PFSK-1 (cell line): ENCODE results near the gene OPN1SW.

Experiments used
- FOXP2 ChIP-seq: optimal IDR thresholded peaks from 2 replicates; pipeline ENCODE3; 2011; ENCODE audit warnings: borderline replicate concordance, control low read depth, inconsistent platforms; ENCODE audit not compliant: insufficient read depth; ENCODE audit errors: extremely low read length, extremely low read depth
- POLR2AphosphoS5 ChIP-seq: IDR thresholded peaks from 2 replicates; pipeline ENCODE4 v1.6.1; 2012; ENCODE audit warnings: low read depth, mild to moderate bottlenecking, control low read depth, low read length, moderate library complexity
- SIN3A ChIP-seq: IDR thresholded peaks from 2 replicates; pipeline ENCODE4 v1.6.1; 2012; ENCODE audit warnings: mild to moderate bottlenecking, low read length, moderate library complexity, borderline replicate concordance; ENCODE audit not compliant: insufficient read depth
- TAF1 ChIP-seq: IDR thresholded peaks from 2 replicates; pipeline ENCODE4 v1.6.1; 2012; ENCODE audit warnings: low read length, control low read depth, borderline replicate concordance; ENCODE audit not compliant: insufficient read depth
- TF ChIP-seq, protein P1 (sequence below), 2 experiments: IDR thresholded peaks; 2 replicates each; pipeline versions ENCODE4 v1.6.1 to v1.8.0; 2011 to 2012; ENCODE audit warnings: low read depth in 2 of 2, low read length in 2 of 2, control low read depth in 1 of 2, inconsistent platforms in 1 of 2, mild to moderate bottlenecking in 1 of 2, moderate library complexity in 1 of 2; ENCODE audit not compliant: insufficient read depth in 1 of 2

Gene OPN1SW

DNA sequence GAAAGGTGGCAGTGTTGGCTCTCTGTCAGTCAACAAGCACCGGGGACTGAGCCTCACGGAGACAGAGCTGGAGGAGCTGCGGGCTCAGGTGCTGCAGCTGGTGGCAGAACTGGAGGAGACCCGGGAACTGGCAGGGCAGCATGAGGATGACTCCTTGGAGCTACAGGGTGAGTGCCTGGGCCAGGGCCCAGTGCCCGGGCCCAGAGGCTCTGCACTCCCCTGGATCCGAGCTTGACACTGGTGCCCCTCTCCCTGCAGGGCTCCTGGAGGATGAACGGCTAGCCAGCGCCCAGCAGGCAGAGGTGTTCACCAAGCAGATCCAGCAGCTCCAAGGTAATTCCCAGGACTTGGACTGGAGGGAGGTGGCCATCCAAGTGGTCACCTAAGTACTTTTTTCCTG, 18.8 kb upstream of the OPN1SW start:
- TF ChIP-seq, protein P1, sequence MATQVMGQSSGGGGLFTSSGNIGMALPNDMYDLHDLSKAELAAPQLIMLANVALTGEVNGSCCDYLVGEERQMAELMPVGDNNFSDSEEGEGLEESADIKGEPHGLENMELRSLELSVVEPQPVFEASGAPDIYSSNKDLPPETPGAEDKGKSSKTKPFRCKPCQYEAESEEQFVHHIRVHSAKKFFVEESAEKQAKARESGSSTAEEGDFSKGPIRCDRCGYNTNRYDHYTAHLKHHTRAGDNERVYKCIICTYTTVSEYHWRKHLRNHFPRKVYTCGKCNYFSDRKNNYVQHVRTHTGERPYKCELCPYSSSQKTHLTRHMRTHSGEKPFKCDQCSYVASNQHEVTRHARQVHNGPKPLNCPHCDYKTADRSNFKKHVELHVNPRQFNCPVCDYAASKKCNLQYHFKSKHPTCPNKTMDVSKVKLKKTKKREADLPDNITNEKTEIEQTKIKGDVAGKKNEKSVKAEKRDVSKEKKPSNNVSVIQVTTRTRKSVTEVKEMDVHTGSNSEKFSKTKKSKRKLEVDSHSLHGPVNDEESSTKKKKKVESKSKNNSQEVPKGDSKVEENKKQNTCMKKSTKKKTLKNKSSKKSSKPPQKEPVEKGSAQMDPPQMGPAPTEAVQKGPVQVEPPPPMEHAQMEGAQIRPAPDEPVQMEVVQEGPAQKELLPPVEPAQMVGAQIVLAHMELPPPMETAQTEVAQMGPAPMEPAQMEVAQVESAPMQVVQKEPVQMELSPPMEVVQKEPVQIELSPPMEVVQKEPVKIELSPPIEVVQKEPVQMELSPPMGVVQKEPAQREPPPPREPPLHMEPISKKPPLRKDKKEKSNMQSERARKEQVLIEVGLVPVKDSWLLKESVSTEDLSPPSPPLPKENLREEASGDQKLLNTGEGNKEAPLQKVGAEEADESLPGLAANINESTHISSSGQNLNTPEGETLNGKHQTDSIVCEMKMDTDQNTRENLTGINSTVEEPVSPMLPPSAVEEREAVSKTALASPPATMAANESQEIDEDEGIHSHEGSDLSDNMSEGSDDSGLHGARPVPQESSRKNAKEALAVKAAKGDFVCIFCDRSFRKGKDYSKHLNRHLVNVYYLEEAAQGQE (IDR thresholded peaks at IDR 0.05; ENCODE audit: insufficient read depth in 1 of 2, low read depth in 2 of 2, low read length in 2 of 2): no peak
- TF ChIP-seq FOXP2: no peak

DNA sequence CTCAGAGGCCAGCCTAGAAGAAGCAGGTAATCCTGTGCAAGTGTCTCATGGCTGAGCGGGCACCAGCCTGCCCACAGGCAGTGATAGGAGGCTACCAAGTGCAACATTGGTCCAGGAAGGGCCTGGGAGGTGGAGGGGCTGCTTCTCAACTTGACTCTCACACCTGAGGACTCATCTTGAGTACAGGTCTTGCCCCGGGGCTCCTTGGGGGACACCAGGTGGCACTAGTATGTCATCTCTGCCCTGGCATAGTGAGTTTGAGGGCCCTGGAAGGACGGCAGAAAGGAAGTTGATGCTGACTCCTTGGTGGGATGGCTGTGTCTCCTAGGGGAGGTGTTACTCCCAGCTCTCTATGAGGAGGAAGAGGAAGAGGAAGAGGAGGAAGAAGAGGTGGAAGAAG, 18.4 kb upstream of the OPN1SW start:
- TF ChIP-seq, protein P1 (IDR thresholded peaks at IDR 0.05; ENCODE audit: insufficient read depth in 1 of 2, low read depth in 2 of 2, low read length in 2 of 2): no peak
- TF ChIP-seq FOXP2 (no peak), POLR2AphosphoS5 (no peak), TAF1 (no peak)

DNA sequence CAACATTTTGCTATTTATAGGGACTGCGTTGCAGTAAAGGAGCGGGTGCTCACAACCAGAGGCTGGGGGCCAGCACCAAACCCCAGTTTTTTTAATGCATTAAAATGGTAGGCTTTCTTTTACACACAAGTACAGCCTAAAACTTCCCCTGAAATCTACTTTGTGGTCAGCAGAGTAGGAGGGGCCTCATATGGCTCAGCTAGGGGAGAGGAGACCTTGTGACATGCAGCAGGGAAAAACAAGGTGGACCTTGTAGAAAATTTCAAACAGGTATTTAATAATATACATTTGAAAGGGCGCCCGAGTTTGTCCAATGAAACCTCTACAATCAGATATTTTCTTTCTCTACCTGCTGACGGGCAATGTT, 17.6 kb upstream of the OPN1SW start:
- no peak for TF ChIP-seq TAF1
- TF ChIP-seq POLR2AphosphoS5: no peak
- TF ChIP-seq SIN3A: no peak

DNA sequence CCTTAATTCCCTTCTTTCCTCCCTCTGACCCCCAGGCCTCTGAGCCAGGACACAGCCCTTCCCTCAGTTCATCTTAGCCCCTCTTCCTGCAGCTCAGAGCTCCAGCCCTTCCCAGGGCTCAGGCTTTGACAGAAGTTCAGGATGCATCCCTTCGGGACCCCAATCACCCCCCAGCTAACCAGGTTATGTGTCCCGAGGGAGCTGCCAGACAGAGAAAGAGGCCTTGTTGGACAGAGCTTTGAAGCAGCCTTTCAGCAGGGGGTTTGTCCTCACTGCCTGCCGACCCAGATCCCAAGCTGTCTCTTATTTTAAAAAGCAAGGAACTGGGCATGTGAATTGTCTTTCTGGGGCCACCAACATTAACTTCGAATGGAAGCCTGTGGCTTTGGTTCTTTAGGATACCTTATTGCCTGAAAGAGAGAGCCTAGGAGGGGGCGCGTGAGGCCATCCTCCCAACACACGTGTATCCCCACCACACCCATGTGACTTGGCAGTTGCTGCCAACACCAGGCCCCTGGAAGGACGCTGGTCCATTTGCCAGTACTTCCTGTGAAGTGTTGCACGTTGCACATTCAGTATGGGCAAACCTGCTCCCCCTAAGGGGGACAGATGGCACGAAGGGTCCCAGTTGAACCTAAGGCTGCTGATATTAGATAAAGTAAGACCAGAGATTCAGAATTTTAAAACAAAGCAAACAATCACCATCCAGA, 17.0 kb upstream of the OPN1SW start:
- TF ChIP-seq POLR2AphosphoS5 (no peak), TAF1 (no peak), SIN3A (no peak), FOXP2 (no peak)
- TF ChIP-seq, protein P1 (IDR thresholded peaks at IDR 0.05; ENCODE audit: insufficient read depth in 1 of 2, low read depth in 2 of 2, low read length in 2 of 2): no peak

DNA sequence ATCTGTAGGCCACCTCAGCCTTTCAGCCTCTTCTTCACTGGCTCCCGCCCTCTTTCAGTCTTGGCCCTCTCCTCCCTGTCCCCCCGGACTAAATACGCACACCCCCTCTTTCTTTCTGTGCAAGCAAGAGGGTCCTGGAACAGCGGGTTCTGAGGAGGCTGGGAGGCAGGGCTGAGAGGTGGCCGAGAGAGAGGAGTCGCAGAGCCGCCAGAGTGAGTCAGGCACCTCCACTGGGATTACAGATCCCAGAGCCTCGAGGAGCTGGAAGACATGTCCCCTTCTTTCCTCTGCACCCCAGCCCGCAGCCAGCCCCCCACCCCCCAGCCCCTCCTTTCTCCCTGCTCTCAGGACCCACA, 16.4 kb upstream of the OPN1SW start:
- TF ChIP-seq TAF1 (no peak), SIN3A (no peak), FOXP2 (no peak), POLR2AphosphoS5 (no peak)
- TF ChIP-seq, protein P1 (IDR thresholded peaks at IDR 0.05; ENCODE audit: insufficient read depth in 1 of 2, low read depth in 2 of 2, low read length in 2 of 2): no peak
